Eye (tissue), 1 donor: ENCODE data around the gene NUP62.

Experiments
- DNase-seq: peaks from one replicate; pipeline ENCODE4 v3.0.0-alpha.2; 2015

The NUP62 gene

DNA sequence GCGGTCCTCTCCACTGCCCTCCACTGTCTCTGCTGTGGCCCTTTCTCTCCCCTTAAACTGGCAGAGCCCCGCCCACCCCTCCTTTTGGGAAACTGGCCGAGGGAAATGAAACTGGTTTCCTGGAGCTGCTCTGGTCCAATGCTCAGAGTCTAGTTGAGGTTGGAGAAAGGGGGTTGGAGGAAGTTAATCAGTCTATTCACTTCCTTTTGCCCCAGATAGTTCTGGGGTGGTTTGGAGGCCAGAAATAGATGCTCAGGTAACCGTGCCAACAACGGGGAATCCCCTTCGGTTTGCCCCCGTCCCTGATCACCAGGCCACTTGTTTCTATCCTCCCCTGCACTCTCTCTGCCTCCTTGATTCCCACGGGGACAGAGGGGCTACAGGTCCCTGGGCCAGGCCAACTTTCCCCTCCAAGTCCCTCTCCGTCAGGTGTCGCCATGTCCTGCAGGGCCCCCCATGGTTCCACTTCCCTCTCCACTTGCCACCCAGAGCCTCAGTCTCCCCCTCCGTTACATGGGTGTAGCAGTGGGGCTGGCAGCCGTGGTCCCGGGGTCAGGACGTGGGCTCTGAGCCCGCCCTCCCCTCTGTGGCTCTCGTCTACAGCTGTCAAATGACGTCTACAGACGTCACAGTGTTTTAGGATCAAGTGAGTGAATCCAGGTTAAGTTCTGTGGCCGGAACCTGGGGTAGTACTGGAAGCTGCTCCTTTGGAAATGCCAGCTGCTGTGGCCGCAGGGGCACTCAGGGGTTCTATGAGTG lies 32.3 kb downstream of the NUP62 start, which contains the start of gene IL4I1:
IL4I1 (minus strand) TSS at position 25 of the 759 bp plus-strand sequence. CDS start 727 bp downstream, outside the sequence.
- DNase-seq = no peak

DNA sequence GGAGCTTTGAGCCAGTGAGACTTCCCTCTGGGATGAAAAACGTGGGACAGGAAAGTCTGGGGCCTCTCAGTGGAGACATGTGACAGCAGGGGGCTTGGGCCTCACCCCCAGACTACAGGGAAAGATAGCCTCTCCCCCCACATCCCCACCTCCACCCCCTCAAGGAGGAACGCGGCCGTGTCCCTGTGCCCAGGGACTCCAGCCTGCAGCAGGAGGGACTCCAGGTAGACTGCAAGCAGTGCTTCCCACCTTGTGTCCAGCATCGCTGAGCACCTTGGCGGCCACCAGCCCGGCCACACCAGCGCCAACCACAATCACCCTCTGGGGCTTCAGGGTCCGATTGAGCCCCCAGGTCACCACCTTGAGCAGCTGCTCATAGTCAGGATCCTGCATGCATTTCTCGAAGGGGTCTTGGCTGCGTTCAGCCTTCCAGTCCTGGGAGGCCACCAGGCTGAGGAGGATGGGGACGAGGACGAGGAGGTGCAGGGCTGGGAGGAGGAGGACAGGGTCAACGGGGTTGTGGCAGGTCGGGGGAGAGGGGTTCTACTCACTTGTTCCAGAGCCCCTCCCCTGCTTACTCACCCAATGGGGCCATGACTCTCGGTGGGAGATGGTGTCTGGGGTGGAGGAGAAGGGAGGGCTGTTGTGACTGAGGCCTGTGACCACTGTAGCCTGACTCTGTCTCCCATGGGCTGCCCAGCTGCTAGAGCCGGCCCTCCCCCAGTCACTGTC lies 33.6 kb downstream of the NUP62 start:
- no peak for DNase-seq

DNA sequence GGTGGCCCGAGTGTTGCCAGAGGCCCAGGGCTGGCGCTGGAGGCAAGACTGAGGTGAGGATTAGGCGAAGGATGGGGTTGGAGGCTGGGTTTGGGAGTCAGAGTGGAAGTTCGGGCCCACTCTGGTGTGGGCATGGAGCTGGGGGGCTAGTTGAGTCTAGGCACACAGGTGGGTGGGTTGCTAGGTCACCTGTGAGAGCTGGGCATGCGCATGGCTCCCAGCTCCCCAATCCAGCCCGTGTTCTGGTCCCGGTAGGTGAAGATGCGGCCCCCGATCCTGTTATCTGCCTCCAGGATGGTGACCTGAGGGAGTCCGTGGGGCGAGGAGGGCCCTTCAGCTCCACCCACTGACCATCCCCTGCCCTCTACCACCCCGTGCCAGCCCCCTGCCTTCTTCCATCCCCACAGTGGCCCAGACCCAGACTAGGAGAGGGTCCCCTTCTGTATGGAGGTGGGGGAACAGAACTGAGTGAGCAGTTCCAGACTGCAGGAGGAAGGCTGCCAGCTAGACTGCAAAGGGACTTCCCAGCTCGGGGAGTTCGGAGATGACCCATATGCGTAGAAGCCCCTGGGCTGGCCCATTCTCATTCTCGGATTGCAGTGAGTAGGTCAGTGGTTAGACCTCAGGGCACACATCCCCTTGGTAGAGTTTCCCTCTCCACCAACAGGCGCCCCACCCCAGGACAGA lies 34.3 kb downstream of the NUP62 start:
- no peak for DNase-seq

DNA sequence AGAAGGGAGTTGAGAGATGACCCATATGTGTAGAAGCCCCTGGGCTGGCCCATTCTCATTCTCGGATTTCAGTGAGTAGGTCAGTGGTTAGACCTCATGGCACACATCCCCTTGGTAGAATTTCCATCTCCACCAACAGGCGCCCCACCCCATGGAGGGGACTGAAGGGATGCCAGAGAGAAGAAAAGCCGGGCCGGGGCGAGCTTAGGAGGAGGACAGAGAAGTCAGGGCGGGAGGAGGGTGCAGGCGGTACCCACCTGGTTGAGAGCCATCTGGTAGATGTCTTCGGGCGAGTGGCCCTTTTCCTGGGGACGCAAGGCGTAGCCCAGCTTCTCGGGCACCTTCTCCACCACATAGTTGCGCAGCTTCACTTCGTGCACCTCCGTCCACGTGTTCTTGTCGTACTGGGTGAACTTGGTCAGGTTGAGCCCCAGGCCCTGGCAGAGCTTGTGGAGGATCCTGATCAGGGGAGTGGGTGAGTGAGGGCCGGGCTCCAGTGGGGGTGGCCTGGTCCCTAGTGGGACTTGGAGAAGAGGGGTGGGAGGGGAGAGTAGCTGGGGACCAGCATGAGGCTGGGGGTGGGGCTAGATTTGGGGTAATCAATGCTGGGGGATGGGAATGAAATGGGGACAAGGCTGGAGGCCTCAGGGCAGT lies 35.2 kb downstream of the NUP62 start:
- DNase-seq = no peak

DNA sequence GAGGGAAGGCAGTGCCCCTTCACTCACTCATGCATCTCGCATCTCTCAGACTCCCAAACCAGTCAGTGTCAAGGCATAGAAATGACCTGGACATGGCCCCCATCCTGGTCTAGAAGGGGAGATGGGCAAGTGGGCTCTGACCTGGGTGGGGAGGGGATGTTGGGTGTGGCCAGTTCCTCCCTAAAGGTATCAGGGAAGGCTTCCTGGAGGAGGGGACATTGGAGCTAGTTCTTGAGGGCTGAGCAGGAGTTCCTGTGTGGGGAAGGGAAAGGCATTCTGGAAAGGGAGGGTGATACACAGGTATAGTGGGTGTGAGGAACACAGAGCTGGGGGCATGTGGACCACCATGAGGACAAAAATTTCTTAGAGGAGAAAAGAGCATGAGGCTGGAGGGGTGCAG lies 36.6 kb downstream of the NUP62 start:
- no peak for DNase-seq

DNA sequence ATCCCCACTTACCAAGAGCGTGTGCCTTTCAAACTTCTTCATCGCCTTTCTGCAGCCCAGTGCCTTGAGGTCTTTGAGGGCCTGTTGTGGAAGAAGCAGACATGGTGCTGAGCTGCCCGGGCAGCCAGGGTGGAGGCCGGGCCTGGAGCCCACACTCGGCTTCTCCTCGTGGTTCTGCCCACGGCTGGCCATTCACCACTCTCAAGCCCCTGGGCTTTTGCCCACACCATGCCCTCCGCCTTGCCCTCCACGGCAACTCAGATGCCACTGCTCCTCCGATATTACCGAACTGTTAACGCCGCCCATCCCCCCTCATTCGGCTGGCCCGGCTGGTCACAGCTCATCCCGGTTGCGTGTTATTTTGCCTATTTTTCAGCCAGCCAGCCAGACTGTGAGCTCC lies 37.9 kb downstream of the NUP62 start:
- DNase-seq = no peak

DNA sequence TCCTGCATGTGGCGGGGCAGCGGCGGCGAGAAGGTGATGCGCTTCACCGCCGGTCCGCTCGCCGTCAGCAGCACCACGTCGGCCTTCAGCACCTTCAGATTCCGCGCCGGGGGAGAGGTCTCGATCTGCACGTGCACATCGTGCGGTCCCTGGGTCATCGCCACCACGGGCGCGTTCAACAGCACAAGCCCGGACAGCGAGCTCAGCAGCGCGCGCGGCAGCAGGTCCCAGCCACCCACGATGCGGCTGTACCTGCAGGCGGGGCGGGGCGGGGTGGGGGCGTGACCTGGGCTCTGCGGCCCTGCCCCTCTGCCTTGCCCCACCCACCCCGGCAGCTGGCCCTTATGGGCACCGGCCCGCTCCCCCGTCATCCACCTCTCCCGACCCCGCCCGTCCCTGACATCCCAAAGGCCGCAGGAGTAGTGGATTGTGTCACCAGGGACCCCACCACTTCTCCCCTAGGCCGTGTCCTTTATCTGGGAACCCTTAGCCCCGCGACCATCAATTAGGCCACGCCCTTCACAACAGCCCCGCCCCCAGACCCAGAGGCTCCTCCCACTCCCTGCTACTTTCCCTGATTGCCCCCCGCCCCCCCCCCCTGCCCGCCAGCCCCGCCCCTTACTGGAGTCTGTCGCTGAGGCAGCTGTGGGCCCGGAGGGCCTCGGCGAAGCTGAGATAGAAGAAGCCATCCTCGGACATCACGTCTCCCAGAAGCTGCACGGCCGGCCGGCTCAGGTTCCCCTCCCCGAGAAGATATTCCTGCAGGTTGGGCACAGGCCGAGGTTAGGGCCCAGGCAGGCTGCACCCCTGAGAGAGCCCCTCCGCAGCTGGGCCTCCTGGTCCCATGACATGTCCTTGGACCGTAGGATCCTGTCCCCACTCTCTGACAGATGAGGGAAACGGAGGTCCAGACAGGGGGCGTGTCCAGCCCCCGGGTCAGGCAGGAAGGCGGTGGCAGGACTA lies 38.7 kb downstream of the NUP62 start:
- DNase-seq = peak; percentile 79

DNA sequence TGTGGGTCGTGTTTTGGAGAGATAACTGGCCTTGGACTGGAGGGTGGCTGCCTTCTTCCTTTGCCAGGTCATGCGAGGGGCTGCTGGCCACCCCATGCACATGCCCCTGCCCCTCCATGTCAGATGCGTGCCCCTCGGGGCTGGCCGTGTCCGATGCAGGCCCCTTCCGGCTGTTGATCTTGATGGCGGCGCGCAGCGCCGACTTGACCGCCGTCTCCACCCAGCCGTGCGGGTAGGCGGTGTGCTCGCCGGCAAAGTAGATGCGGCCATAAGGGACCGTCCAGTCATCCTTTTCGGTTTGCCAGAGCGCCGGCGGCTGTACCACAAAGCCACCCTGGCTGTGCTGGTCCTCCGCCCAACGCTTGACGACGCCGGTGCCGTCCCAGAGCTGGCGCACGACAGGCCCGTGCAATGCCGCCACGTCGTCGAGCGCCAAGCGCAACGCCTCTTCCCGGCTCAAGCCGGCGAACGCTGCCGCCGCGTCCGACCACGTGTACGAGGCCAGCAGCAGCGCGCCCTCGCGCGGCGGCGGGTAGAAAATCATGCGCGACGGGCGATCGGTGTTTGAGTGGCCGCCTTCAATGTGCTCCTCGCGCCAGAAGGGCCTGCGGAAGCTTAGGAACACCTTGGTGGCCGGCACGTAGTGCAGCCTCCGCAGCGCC lies 39.5 kb downstream of the NUP62 start:
- peak; percentile 91 for DNase-seq

DNA sequence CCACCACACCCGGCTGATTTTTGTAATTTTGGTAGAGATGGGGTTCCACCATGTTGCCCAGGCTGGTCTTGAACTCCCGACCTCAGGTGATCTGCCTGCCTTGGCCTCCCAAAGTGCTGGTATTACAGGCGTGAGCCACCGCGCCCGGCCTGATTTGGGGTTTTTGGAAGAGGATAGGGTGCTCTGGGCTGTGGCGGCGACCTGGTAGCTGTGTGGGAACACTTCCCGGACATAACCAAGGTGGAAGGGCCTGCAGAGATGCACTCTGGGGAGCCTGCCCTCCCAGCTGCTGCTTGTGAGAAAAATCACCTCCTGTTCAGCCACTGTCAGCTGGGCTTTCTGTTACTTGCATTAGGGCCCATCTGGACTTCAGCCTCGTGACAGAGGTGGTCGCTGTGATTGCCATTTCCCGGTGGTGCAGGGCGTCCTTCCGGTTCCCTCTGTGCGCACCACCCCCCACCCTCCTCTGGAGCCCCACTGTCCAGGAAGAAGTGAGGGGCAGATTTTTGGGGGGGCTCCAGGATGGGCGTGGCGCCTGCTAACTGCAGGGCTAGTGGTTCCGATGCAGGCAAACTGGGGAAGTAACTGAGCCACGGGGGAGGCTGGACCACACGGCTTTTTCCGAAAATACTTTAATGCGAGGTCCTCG lies 40.1 kb downstream of the NUP62 start:
- peak; percentile 37 for DNase-seq

DNA sequence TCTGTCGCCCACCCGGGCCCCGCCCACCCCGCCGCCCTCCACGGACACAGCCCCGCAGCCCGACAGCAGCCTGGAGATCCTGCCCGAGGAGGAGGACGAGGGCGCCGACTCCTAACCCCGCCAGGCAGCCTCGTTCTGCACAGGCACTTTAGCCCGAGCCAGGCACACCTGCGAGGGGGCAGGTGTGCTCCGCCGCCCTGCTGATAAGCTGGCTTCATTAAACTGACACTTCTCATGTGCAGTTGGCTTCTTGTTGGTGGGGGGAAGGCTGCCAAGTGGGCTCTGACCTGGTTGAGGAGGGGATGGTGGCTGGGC lies 40.8 kb downstream of the NUP62 start:
- no peak for DNase-seq

DNA sequence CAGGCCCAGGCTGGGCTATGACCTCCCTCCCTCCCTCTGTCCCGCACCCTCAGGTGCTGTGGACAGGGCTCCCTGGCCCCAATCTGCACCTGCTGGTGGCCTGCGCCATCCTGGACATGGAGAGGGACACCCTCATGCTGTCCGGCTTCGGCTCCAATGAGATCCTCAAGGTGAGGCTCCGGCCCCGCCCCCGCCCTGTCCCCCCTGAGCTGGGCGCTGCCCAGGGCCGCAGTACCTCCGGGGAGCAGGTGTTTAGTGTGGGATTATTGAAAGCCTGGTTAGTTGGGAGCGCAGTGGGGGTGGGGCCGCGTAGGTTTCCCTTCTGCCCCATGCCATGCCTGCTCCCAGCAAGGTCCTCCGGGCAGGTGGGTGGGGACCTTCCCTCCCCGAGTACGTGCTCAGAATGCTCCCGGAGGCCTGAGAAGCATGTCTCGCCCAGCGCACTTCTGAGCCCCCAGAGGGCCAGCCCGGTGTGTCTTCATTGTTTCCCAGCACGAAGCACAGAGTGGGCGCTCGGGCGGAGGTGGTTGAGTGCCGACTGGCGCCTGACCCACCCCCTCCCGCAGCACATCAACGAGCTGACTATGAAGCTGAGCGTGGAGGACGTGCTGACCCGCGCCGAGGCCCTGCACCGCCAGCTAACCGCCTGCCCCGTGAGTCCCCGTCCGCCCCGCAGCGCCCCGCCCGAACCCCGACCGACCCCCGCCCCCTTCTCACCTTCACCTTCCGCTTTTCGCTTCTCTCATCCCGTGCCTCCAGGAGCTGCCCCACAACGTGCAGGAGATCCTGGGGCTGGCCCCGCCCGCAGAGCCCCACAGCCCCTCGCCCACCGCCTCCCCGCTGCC lies 41.4 kb downstream of the NUP62 start:
- no peak for DNase-seq

DNA sequence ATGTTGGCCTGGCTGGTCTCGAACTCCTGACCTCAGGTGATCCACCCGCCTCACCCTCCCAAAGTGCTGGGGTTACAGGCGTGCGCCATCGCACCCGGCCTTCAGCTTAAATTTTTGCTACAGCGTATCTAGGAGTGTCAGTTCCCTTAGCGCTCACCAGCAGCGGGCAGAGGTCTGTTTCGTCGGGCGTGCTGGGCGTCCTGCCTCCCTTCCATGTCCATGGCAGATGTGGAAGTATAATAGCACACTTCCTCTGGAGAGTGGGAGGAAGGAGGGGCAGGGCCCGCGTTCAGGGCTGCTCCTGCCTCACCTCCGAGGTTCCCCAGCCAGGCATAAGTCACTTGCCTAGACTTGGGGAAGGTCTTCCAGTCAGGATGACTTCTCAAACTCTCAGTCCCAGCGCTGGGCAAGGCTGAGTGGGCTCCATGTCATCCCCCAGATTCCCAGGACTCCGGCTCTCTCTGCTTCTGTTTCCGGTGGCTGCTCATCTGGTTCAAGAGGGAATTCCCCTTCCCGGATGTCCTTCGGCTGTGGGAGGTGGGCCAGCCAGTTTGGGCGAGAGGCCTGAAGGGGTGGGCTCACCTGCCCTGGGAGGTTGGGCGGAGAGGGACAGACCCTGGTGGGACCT lies 42.2 kb downstream of the NUP62 start:
- no peak for DNase-seq

DNA sequence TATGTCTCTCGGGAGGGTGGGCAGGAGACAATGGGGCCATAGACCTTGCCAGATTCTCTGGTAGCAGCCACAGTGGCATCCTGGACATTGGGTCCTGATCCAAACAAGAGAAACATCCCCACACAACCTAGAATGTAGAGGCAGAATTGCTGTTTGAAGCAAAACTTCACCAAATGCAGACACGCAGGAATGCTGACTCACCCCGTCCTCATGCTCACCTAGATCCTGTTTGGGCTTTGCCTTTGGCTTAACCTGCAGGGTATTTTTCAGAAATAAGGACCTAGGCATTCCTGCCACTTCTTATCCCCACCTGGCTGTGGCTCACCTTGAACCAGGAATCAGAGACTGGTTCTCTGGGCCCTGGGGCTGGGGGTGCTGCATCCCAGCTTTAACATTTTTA lies 44.5 kb downstream of the NUP62 start:
- no peak for DNase-seq

DNA sequence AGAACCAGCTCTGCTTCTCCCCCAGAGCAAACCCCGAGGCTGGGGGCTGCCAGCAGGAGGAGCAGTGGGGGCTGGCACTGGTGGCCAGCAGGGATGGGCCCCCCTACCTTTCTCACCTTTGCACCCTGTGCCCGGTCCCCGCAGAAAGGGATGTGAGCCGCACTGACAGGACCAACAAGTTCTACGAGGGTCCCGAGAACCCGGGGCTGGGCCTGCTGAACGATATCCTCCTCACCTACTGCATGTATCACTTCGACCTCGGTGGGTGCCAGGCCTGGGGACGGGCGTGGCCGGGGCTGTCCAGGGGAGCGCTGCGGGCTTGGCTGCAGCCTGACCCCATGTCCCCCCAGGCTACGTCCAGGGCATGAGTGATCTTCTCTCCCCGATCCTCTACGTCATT lies 45.2 kb downstream of the NUP62 start:
- DNase-seq = no peak

DNA sequence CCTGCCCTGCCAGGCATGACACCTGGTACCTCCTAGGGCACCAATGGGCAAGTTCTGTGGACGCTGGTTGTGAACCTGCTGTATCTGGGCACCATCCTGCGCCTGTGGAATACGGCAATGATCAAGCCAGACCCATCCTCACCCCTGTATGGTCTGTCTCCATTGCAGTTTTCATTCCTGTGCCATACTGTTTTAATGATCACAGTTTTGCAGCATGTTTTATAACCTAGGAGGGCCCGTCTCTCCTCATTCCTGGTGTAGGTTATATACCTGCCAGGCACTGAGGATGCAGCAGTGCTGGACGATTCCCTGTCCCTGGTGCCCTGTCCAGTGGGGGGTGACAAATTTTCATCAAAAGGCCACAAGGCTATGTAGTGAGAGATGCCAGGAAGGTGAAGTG lies 46.2 kb downstream of the NUP62 start:
- DNase-seq = no peak

DNA sequence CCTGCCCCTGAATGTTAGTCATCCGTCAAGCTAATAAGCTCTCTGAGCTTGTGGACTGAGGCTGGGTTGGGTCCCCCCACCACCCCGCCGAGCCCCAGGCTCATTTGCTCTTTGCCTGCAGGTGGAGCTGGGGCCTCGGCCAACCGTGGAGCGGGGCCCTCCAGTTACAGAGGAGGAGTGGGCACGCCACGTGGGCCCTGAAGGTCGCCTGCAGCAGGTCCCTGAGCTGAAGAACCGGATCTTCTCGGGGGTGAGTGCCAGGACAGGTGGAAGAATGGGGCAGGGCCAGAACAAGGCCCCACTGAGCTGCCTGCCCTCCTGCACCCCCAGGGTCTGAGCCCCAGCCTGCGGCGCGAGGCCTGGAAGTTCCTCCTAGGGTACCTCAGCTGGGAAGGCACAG lies 46.7 kb downstream of the NUP62 start:
- DNase-seq = no peak

DNA sequence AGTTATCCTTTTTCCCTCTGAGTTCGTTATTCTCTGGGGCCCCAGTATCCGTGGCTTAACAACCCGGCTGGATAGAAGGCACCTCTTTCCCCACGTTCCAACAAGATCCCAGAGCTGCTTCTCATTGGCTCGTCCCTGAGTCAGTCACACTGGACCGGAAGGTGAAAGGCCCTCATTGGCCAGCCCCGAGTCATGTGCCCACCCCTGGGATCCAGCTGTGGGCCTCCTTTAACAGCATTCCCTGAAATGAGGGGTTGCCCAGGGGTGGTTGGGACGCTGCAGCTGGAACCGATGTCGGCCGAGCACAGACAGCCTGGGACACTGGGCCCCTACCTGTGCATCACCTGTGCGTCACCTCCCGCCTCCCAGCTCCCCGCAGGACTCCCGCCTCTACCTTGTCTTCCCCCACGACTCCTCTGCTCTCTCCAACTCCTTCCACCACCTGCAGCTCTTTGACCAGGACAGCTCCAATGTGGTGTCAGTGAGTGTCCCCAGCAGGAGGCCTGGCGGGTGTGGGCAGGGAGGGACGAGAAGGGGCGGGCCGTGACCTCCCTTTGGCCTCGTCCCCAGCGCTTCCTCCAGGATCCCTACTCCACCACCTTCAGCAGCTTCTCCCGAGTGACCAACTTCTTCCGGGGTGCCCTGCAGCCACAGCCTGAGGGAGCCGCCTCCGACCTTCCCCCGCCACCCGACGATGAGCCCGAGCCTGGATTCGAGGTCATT lies 47.5 kb downstream of the NUP62 start:
- no peak for DNase-seq

DNA sequence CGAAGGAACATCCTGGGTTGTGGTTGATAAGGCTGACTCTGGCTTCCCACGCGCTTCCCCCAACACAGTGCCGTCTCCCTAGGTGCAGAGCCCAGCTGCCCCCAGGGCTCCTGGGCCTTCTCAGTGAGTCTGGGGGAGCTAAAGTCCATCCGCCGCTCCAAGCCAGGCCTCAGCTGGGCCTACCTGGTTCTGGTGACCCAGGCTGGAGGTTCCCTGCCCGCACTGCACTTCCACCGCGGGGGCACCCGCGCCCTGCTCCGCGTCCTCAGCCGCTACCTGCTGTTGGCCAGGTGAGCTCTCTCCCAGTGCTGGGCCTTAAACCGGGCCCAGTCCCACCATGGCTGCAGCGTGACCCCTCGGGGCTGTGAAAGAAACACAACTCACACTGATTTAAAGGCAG lies 48.1 kb downstream of the NUP62 start:
- no peak for DNase-seq
